AG04449 (cell line): ENCODE data around the gene SSX4B.
"Not testable (repeated sequence)": the region's sequence is repeated elsewhere in the genome, so short reads cannot be mapped to it uniquely, and the experiment has no call there.

Experiments used
- CTCF ChIA-PET: fragments of 350-600 bp; formaldehyde crosslinking; extraction: SDS; loops from one replicate; lab custom pipeline; 2021; ENCODE audit warnings: antibody characterized with exemption; lab: Yijun Ruan, JAX
- POLR2A ChIA-PET: fragments of 400-600, 350-600 bp; formaldehyde crosslinking; extraction: SDS; loops from one replicate; lab custom pipeline; 2020; ENCODE audit warnings: antibody characterized with exemption, inconsistent platforms; lab: Yijun Ruan, JAX
- DNase-seq: peaks from one replicate; pipeline ENCODE4 v3.0.0-alpha.2; 2010; ENCODE audit warnings: low read depth, low spot score
- H3K4me3 ChIP-seq: 2 replicates; pipeline ENCODE4 v1.5.1; 2011; ENCODE audit warnings: low read depth, mild to moderate bottlenecking, control low read depth, low read length
- TF ChIP-seq, protein P1 (sequence below): IDR thresholded peaks from one replicate; pipeline ENCODE4 v1.5.1; 2011; ENCODE audit warnings: mild to moderate bottlenecking, moderate library complexity, low read length, control low read depth, inconsistent platforms; ENCODE audit not compliant: insufficient read depth; ENCODE audit errors: missing control alignments

SSX4B gene

DNA sequence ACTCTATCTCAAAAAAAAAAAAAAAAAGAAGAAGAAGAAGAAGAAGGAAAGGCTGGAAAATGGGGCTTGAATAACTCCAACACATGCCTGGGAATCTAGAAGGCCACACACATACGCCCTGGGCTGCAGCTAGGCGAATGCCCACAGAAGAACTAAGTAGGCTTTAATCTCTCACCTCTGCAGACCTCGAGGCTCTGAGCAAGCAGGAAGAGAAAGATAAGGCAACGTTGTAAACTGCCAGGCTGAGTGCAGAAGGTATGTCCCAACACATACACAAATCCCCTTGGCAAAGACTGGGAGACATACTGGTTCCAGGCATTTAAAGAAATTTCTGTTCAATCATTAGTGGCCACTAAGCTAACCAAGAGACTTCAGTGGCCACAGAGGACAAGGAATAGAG, 39.9 kb upstream of the SSX4B start:
- H3K4me3 ChIP-seq = no peak overlapping the region
- DNase-seq = no peak
- ChIA-PET POLR2A (no interaction called here), CTCF (no interaction called here)
- TF ChIP-seq, protein P1, sequence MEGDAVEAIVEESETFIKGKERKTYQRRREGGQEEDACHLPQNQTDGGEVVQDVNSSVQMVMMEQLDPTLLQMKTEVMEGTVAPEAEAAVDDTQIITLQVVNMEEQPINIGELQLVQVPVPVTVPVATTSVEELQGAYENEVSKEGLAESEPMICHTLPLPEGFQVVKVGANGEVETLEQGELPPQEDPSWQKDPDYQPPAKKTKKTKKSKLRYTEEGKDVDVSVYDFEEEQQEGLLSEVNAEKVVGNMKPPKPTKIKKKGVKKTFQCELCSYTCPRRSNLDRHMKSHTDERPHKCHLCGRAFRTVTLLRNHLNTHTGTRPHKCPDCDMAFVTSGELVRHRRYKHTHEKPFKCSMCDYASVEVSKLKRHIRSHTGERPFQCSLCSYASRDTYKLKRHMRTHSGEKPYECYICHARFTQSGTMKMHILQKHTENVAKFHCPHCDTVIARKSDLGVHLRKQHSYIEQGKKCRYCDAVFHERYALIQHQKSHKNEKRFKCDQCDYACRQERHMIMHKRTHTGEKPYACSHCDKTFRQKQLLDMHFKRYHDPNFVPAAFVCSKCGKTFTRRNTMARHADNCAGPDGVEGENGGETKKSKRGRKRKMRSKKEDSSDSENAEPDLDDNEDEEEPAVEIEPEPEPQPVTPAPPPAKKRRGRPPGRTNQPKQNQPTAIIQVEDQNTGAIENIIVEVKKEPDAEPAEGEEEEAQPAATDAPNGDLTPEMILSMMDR = no peak

GRCh38 chrX:48450076-48450475, 38.3 kb upstream of the SSX4B start:
- TF ChIP-seq, protein P1 = no peak
- CTCF ChIA-PET = no interaction called here
- no peak for DNase-seq
- POLR2A ChIA-PET = no interaction called here
- H3K4me3 ChIP-seq = no peak overlapping the region

- DNase-seq, H3K4me3 ChIP-seq, POLR2A ChIA-PET, CTCF ChIA-PET: not testable (repeated sequence)
These were observed 35.4 kb upstream of the SSX4B start for GRCh38 chrX:48447201-48447600.

GRCh38 chrX:48433713-48434112, 22.0 kb upstream of the SSX4B start:
- DNase-seq, H3K4me3 ChIP-seq, CTCF ChIA-PET, POLR2A ChIA-PET: not testable (repeated sequence)

DNA sequence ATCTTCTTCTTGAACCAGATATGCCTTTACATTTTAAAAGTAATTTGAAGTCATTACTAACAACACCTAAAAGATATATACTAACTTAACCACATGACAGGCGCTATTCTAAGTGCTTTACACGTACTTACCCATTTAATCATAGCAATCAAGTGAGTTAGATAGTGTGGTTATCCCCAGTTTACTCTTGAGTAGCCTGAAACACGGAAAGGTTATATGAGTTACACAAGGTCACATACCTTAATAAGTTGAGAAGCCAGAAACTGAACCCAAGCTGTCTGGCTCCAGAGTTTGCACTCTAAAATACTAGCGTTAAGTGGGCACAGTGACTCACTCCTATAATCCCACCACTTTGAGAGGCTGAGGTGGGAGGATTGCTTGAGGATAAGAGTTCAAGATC, 18.4 kb upstream of the SSX4B start:
- CTCF ChIA-PET, DNase-seq, POLR2A ChIA-PET, H3K4me3 ChIP-seq: not testable (repeated sequence)

DNA sequence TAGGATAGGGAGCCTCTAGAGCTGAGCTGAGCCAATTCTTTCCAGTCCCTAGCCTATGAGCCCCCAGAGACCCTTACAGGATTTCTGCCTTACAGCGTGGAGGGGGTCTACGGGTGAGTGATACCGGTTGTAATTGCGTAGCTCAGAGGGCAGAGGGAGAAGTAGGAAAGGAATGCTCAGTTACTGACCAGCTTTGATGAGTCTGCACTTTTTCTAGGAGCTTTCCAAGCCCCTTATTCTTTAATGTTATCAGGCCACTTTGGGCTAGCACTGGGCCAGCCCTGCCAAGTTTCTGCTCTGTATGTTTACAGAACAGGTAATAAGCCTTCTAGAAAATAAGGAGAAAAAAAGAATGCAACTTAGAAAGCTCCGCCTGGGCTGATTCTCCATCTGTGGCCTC, 17.8 kb upstream of the SSX4B start:
- POLR2A ChIA-PET, CTCF ChIA-PET, H3K4me3 ChIP-seq, DNase-seq: not testable (repeated sequence)

DNA sequence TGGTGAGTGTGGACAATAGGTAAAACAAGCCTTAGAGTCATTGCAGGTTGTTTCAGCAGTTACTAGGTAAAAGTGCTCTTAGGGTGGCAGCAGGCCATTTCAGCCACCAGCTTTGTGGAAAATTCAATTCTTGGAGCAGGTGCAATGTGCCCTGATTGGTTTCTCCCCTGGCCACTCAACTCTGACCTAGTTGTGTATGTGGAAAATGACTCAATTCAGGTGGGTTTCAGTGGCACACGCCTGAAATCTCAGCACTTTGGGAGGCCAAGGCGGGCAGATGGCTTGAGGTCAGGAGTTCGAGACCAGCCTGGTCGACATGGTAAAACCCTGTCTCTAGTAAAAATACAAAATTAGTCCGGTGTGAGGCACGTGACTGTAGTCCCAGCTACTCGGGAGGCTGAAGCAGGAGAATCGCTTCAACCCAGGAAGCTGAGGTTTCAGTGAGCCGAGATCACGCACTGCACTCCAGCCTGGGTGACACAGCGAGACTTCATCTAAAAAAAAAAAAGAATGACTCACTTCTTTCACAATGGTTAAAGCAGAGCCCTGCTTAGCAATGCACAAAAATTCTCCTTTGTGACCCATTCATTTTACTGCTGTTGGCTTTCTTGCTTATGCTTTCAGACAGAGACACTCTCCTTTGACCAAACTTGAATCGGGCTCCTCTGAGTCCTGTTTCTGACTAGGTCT, 15.4 kb upstream of the SSX4B start:
- DNase-seq, CTCF ChIA-PET, H3K4me3 ChIP-seq, POLR2A ChIA-PET: not testable (repeated sequence)

- CTCF ChIA-PET, POLR2A ChIA-PET, H3K4me3 ChIP-seq, DNase-seq: not testable (repeated sequence)
These were observed 13.9 kb downstream of the SSX4B start for GRCh38 chrX:48397825-48398224.

- POLR2A ChIA-PET, CTCF ChIA-PET, H3K4me3 ChIP-seq, DNase-seq: not testable (repeated sequence)
These were observed 14.8 kb downstream of the SSX4B start for GRCh38 chrX:48396931-48397330.

GRCh38 chrX:48383239-48383638, 28.5 kb downstream of the SSX4B start, which contains the start of gene SSX4:
Gene SSX4, plus strand, starts transcription at chrX:48383539. Its CDS starts 515 bp downstream, at chrX:48384054.
- DNase-seq, H3K4me3 ChIP-seq, CTCF ChIA-PET, POLR2A ChIA-PET: not testable (repeated sequence)

DNA sequence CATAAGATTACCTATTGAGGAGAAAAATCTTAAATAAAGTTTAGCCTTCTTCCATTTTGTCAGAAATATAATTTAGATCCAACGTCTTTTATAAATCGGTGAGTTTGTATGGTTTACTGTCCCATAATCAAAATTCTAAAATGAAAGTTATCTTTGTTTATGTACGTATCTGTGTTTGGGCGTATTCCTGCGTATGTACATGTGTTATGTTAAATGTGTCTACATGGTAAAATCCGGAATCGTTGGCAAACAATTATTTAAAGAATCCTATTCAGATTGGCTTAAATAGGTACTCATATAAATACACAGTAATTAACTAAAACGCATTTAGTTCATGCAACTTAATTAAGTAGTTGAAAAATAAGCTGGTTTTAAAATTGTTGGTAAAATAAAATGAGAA, 41.4 kb downstream of the SSX4B start:
- DNase-seq, H3K4me3 ChIP-seq, POLR2A ChIA-PET, CTCF ChIA-PET: not testable (repeated sequence)

GRCh38 chrX:48367717-48368408, 43.9 kb downstream of the SSX4B start:
- CTCF ChIA-PET, POLR2A ChIA-PET: not testable (repeated sequence)

GRCh38 chrX:48359281-48359680, 52.5 kb downstream of the SSX4B start:
- DNase-seq, H3K4me3 ChIP-seq, POLR2A ChIA-PET, CTCF ChIA-PET: not testable (repeated sequence)

More at GRCh38 chrX:48367717-48368408, 43.9 kb downstream of the SSX4B start:
- not testable (repeated sequence) for DNase-seq, H3K4me3 ChIP-seq
